Loucy (cell line): ENCODE measurements around the gene MPG.

ENCODE experiments used
- H2AFZ ChIP-seq: fragments of 200-600 bp; sonication (generic); 2 replicates; pipeline ENCODE4 v1.6.0; 2016; ENCODE audit warnings: antibody characterized with exemption, mild to moderate bottlenecking, low read length, moderate library complexity
- H3F3A ChIP-seq: fragments of 200-600 bp; 2 replicates; pipeline ENCODE4 v1.6.0; 2016; ENCODE audit warnings: antibody characterized with exemption, low read depth, mild to moderate bottlenecking
- H3K27me3 ChIP-seq: fragments of 200-600 bp; sonication (generic); 2 replicates; pipeline ENCODE4 v1.6.1; 2014; ENCODE audit warnings: low read length, mild to moderate bottlenecking; ENCODE audit not compliant: insufficient read depth, poor library complexity, severe bottlenecking
- H3K36me3 ChIP-seq: fragments of 200-600 bp; sonication (generic); 2 replicates; pipeline ENCODE4 v1.6.1; 2016; ENCODE audit warnings: low read length; ENCODE audit not compliant: insufficient read depth
- H3K4me1 ChIP-seq: fragments of 200-600 bp; sonication (generic); 2 replicates; pipeline ENCODE4 v1.5.1; 2014; ENCODE audit warnings: low read length, mild to moderate bottlenecking; ENCODE audit not compliant: insufficient read depth, poor library complexity, severe bottlenecking
- H3K4me2 ChIP-seq: fragments of 200-600 bp; sonication (generic); 2 replicates; pipeline ENCODE4 v1.6.0; 2014; ENCODE audit warnings: antibody characterized with exemption, low read length, low read depth, mild to moderate bottlenecking; ENCODE audit not compliant: poor library complexity, severe bottlenecking
- H3K4me3 ChIP-seq: fragments of 200-600 bp; sonication (generic); 2 replicates; pipeline ENCODE4 v1.5.1; 2014; ENCODE audit warnings: low read length, mild to moderate bottlenecking, mixed read lengths; ENCODE audit not compliant: poor library complexity, severe bottlenecking
- H3K79me2 ChIP-seq: fragments of 200-600 bp; sonication (generic); 2 replicates; pipeline ENCODE4 v1.6.1; 2014; ENCODE audit warnings: low read length; ENCODE audit not compliant: insufficient read depth
- H3K9ac ChIP-seq: fragments of 200-600 bp; sonication (generic); 2 replicates; pipeline ENCODE4 v1.6.0; 2014; ENCODE audit warnings: mild to moderate bottlenecking, low read depth, low read length, moderate library complexity; ENCODE audit not compliant: poor library complexity, severe bottlenecking
- H3K9me2 ChIP-seq: fragments of 200-600 bp; sonication (generic); replicated peaks from 2 replicates; pipeline ENCODE4 v1.6.1; 2016; ENCODE audit warnings: low read depth, low read length, mixed read lengths
- H3K9me3 ChIP-seq: fragments of 200-600 bp; sonication (generic); 2 replicates; pipeline ENCODE4 v1.6.1; 2014; ENCODE audit warnings: mild to moderate bottlenecking, antibody characterized with exemption, low read length, low read depth; ENCODE audit not compliant: insufficient read depth
- H4K20me1 ChIP-seq: fragments of 200-600 bp; sonication (generic); 2 replicates; pipeline ENCODE4 v1.6.0; 2014; ENCODE audit warnings: antibody characterized with exemption, low read length, mild to moderate bottlenecking; ENCODE audit not compliant: insufficient read depth, poor library complexity, severe bottlenecking
- EZH2phosphoT487 ChIP-seq: fragments of 200-600 bp; IDR thresholded peaks from 2 replicates; pipeline ENCODE4 v1.6.1; 2018; ENCODE audit warnings: antibody characterized with exemption, mild to moderate bottlenecking, moderate library complexity, borderline replicate concordance
- TF ChIP-seq, protein P1 (sequence below): fragments of 200-600 bp; sonication (generic); conservative IDR thresholded peaks from 2 replicates; pipeline ENCODE4 v1.5.1; 2014; ENCODE audit warnings: mild to moderate bottlenecking, antibody characterized with exemption, low read length

The MPG gene

DNA sequence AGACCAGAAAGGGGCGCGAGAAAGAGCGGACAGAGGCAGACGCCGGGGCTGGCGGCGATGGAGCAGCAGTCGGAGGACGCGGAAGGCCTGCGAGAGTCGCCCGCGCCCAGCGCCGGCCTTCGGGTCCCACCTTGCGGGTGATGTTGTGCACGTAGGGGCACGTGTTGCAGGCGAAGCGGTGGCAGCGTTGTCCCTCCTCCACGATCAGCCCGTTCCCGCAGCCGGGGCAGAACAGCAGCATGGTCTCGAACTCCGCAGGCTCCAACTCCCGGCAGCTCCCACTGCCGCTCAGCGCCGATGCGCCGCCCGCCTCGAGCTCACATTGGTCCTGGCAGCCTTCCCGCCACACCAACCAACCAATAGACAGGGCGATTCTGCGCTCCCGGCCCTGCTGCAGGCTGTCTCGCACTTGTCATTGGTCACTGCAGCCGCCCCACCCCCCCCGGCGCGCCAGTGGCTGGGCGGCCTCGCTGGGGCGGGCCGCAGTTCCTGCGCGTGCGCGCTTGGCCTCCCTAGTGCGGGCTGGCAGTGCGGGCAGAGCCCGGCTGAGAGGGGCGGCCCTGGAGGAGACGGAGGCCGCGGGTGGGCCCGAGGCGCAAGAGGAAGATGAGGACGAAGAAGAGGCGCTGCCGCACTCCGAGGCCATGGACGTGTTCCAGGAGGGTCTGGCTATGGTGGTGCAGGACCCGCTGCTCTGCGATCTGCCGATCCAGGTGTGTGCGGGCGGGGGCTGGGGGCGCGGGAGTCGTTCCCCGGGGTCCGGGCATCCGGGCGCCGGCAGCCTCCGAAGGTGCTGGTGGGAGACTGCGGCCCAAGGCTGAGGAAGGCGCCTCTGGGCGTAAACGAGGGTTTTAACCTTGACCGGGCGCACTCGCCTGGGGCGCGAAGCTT is 24.4 kb upstream of the MPG start, which contains the start of the genes POLR3K and SNRNP25:
TSS of gene POLR3K (minus strand) at position 263 of the 891 bp plus-strand sequence. CDS start at position 241, 22 bp downstream.
TSS of gene SNRNP25 (plus strand) at position 483 of the 891 bp plus-strand sequence. CDS start at position 672, 189 bp downstream.
- Histone ChIP-seq H3F3A (no peaks in the 10 kb centered on the region), H3K9me3 (no peaks in the 10 kb centered on the region), H3K79me2 (peaks cover 22% of the 10 kb centered on the region; the same call in 1 of the 2 replicates), H2AFZ (peak within 1 kb of the TSS; percentile 93), H3K36me3 (no peaks in the 10 kb centered on the region), H3K27me3 (no peaks in the 10 kb centered on the region), H4K20me1 (peaks cover 9% of the 10 kb centered on the region), H3K9ac (peak within 1 kb of the TSS; percentile 93), H3K4me2 (peak within 1 kb of the TSS; percentile 75), H3K9me2 (no peaks in the 10 kb centered on the region), H3K4me1 (peaks cover 35% of the 10 kb centered on the region), H3K4me3 (peak within 1 kb of the TSS; percentile 91)
- TF ChIP-seq, protein P1, sequence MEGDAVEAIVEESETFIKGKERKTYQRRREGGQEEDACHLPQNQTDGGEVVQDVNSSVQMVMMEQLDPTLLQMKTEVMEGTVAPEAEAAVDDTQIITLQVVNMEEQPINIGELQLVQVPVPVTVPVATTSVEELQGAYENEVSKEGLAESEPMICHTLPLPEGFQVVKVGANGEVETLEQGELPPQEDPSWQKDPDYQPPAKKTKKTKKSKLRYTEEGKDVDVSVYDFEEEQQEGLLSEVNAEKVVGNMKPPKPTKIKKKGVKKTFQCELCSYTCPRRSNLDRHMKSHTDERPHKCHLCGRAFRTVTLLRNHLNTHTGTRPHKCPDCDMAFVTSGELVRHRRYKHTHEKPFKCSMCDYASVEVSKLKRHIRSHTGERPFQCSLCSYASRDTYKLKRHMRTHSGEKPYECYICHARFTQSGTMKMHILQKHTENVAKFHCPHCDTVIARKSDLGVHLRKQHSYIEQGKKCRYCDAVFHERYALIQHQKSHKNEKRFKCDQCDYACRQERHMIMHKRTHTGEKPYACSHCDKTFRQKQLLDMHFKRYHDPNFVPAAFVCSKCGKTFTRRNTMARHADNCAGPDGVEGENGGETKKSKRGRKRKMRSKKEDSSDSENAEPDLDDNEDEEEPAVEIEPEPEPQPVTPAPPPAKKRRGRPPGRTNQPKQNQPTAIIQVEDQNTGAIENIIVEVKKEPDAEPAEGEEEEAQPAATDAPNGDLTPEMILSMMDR: no peak
- TF ChIP-seq EZH2phosphoT487: no peak

DNA sequence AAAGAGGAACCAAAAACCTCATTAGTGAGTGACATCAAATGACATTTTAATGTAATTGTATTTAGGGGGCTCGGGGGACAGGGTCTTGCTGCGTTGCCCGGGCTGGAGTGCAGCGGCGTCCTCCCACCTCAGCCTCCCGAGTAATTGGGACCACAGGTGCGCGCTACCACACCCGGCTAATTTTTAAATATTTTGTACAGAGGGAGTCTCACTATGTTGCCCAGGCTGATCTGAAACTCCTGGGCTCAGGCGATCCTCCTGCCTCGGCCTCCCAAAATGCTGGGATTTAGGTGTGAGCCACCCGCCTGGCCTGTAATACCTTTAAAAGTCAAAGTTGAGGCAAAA is 23.8 kb upstream of the MPG start:
- H3K4me1 ChIP-seq: peaks cover 39% of the 10 kb centered on the region
- H3K9ac ChIP-seq: peak overlapping the region; percentile 93
- H3K4me2 ChIP-seq: peak overlapping the region; percentile 75
- TF ChIP-seq EZH2phosphoT487: no peak
- TF ChIP-seq, protein P1: no peak
- peak overlapping the region; percentile 93 for H2AFZ ChIP-seq
- H3K79me2 ChIP-seq: peaks cover 22% of the 10 kb centered on the region; the same call in 1 of the 2 replicates
- H3F3A ChIP-seq: no peaks in the 10 kb centered on the region
- H3K36me3 ChIP-seq: no peaks in the 10 kb centered on the region
- peaks cover 9% of the 10 kb centered on the region for H4K20me1 ChIP-seq
- no peaks in the 10 kb centered on the region for H3K9me3 ChIP-seq
- no peaks in the 10 kb centered on the region for H3K27me3 ChIP-seq
- no peaks in the 10 kb centered on the region for H3K9me2 ChIP-seq
- peak overlapping the region; percentile 91 for H3K4me3 ChIP-seq

DNA sequence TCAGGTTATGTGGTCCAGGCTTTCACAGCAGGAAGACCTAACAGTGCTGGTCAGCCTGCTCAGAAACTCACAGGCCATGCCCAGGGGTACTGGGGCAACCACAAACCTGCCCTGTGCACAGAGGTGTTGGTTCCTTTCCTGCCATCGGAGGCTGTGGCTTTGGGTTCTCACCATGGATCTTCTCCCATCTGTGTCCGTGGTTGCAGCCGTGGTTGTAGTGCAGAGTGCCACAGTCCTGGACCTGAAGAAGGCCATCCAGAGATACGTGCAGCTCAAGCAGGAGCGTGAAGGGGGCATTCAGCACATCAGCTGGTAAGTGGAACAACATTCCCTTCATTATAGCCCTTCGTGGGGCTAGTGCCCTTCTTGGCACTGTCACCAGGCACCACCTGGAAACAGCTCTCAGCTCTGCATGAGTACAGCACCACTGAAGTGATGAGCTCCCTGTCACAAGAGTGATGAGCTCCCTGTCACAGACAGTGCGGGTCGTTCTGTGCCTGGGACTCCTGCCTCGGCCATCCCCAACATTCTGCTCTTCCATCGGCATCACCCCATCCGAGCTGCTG is 22.4 kb upstream of the MPG start:
- Histone ChIP-seq H3K4me2 (peak overlapping the region; percentile 16), H2AFZ (no peak overlapping the region), H3K79me2 (peaks cover 22% of the 10 kb centered on the region; the same call in 1 of the 2 replicates), H3K27me3 (no peaks in the 10 kb centered on the region), H3K4me1 (peaks cover 38% of the 10 kb centered on the region), H4K20me1 (peaks cover 6% of the 10 kb centered on the region), H3K9me3 (no peaks in the 10 kb centered on the region), H3K9ac (no peak overlapping the region), H3F3A (no peaks in the 10 kb centered on the region), H3K36me3 (no peaks in the 10 kb centered on the region), H3K9me2 (no peaks in the 10 kb centered on the region), H3K4me3 (no peak overlapping the region)
- TF ChIP-seq, protein P1: no peak
- no peak for TF ChIP-seq EZH2phosphoT487
